SK-N-MC (cell line): ENCODE results near the gene S100A7A.

Experiments used
- EZH2 ChIP-seq: fragments of 200-600 bp; sonication (generic); IDR thresholded peaks from one replicate; pipeline ENCODE4 v1.6.1; 2017; ENCODE audit warnings: antibody characterized with exemption
- POLR2AphosphoS5 ChIP-seq: IDR thresholded peaks from 2 replicates; pipeline ENCODE4 v1.6.1; 2012; ENCODE audit warnings: mild to moderate bottlenecking, low read depth, low read length, borderline replicate concordance

DNA sequence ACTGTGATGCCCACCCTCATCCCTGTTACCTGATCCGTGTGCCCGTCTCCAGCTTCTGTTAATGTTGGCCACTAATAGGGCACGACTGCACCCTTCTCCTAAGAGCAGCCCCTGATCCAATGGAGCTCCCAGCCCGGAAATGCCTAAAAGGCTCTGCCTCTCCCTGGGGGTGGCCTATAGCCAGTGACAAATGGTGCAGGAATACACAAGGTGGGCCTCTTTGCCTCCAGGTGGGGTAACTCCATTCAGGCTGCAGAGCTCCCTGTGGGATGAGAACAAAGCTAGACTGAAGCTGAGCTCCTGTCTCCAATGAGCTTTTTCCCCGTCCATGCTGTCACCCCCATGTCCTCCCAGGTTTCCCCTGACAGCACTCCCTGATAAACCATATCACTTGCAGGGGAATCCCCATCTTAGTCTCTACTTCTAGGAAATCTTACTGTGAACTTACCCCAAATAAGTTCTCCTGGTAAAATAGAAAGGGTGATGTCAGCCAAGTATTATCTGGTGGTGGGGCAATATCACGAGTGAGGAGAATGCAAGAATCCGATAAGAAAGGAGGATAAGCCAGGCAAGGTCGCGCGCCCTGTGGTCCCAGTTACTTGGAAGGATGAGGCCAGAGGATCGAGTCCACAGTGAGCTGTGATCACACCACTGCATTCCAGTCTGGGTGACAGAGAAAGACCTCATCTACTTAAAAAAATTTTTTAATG is 18.6 kb downstream of the S100A7A start:
- TF ChIP-seq EZH2 (no peak), POLR2AphosphoS5 (no peak)
